ENCODE data around the gene CC2D1A.

DNA sequence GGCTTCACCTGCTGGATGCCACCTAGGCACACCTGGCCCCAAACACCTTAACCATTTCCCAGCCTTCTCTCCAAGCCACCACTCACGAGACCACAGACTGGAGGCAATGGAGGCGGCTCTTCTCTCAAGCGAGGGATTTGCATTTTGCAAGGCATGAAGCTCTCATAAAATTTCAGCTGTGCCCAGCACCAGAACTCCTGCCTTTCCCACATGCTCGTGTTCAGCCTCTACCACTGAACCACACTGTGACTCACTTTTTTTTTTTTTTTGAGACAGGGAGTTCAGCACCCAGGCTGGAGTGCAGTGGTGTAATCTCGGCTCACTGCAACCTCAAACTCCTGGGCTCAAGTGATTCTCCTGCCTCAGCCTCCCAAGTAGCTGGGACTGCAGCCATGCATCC, 18.5 kb upstream of the CC2D1A start:
- TF ChIP-seq POLR2A (IDR thresholded peaks at IDR 0.05) = no peak
- TF ChIP-seq, protein P1, sequence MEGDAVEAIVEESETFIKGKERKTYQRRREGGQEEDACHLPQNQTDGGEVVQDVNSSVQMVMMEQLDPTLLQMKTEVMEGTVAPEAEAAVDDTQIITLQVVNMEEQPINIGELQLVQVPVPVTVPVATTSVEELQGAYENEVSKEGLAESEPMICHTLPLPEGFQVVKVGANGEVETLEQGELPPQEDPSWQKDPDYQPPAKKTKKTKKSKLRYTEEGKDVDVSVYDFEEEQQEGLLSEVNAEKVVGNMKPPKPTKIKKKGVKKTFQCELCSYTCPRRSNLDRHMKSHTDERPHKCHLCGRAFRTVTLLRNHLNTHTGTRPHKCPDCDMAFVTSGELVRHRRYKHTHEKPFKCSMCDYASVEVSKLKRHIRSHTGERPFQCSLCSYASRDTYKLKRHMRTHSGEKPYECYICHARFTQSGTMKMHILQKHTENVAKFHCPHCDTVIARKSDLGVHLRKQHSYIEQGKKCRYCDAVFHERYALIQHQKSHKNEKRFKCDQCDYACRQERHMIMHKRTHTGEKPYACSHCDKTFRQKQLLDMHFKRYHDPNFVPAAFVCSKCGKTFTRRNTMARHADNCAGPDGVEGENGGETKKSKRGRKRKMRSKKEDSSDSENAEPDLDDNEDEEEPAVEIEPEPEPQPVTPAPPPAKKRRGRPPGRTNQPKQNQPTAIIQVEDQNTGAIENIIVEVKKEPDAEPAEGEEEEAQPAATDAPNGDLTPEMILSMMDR (IDR thresholded peaks at IDR 0.05) = no peak

Measured in prostate gland (tissue), 2 donors.